GM12891 (cell line): ENCODE data around the gene RNASET2.

Experiments
- PAX5 ChIP-seq: IDR thresholded peaks from 2 replicates; pipeline ENCODE4 v1.6.1; 2011; ENCODE audit warnings: low read length, moderate library complexity, mild to moderate bottlenecking; ENCODE audit not compliant: insufficient read depth, severe bottlenecking
- POLR2A ChIP-seq: IDR thresholded peaks from 2 replicates; pipeline ENCODE4 v1.6.1; 2011; ENCODE audit warnings: low read depth, low read length, control low read depth
- POLR2AphosphoS5 ChIP-seq: IDR thresholded peaks from 2 replicates; pipeline ENCODE4 v1.6.1; 2011; ENCODE audit warnings: low read depth, low read length, control low read depth
- TAF1 ChIP-seq: IDR thresholded peaks from 2 replicates; pipeline ENCODE4 v1.6.1; 2011; ENCODE audit warnings: low read depth, low read length, control low read depth

DNA sequence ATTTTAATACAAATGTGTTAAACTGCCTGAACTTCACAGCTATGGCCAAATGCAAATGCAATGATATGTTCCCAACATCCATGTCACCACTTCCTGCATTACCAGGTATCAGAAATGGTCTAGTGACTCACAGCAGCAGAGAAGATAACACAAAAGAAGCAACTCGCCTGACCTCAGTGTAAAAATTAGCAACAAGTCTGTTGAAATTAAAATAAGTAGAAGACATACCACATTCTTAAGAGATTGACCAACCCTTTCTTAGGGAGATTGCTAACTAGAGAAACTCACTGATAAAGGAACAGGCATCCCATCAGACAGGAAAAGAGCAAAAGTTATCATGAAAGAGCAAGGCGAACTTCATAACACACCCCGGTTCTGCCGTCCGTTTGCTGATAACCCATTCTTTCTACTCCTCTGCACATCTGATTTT is 45.1 kb downstream of the RNASET2 start:
- TF ChIP-seq POLR2AphosphoS5 (no peak), POLR2A (no peak), PAX5 (no peak), TAF1 (no peak)
